IPS DF 6.9 (cell line): ENCODE measurements around the gene SLC66A1.

Experiments
- DNase-seq: peaks from one replicate; pipeline ENCODE4 v3.0.0-alpha.2; 2013; ENCODE audit warnings: low read depth, low spot score
- H3K27ac ChIP-seq: one replicate; pipeline ENCODE4 v1.5.1; 2013; ENCODE audit warnings: low read length, control low read depth
- H3K27me3 ChIP-seq: 2 replicates; pipeline ENCODE4 v1.6.1; 2013; ENCODE audit warnings: mild to moderate bottlenecking, low read length; ENCODE audit not compliant: control insufficient read depth, insufficient read depth
- H3K36me3 ChIP-seq: 2 replicates; pipeline ENCODE4 v1.6.1; 2013; ENCODE audit warnings: low read length; ENCODE audit not compliant: control insufficient read depth, insufficient read depth
- H3K4me1 ChIP-seq: 2 replicates; pipeline ENCODE4 v1.6.1; 2013; ENCODE audit warnings: low read length; ENCODE audit not compliant: control insufficient read depth, insufficient read depth
- H3K4me3 ChIP-seq: 2 replicates; pipeline ENCODE4 v1.5.1; 2013; ENCODE audit warnings: mild to moderate bottlenecking, low read length
- H3K9me3 ChIP-seq: 2 replicates; pipeline ENCODE4 v1.6.1; 2013; ENCODE audit warnings: low read length, inconsistent platforms; ENCODE audit not compliant: control insufficient read depth, insufficient read depth
- WGBS: extraction: QIAGEN DNeasy Blood & Tissue Kit; methylation state at CpG from one replicate; pipeline ENCODE4 v1.1.7; 2013; ENCODE audit warnings: mixed read lengths, missing lambda C conversion rate; ENCODE audit not compliant: insufficient read length, insufficient coverage; 5-methylcytosine and 5-hydroxymethylcytosine counted together

Gene SLC66A1

GRCh38 chr1:19342894-19343616 is 30.9 kb downstream of the SLC66A1 start:
- H3K4me1 ChIP-seq = peaks cover 5% of the 10 kb centered on the region; the same call in 1 of the 2 replicates
- no peak for DNase-seq
- peaks cover 9% of the 10 kb centered on the region for H3K36me3 ChIP-seq
- no CpG with 5 or more reads among the region's 33 CpGs for WGBS
- no peak overlapping the region for H3K4me3 ChIP-seq
- no peak overlapping the region for H3K27ac ChIP-seq
- H3K27me3 ChIP-seq = no peaks in the 10 kb centered on the region
- no peaks in the 10 kb centered on the region for H3K9me3 ChIP-seq

- Histone ChIP-seq H3K9me3 (no peaks in the 10 kb centered on the region), H3K4me3 (no peak overlapping the region), H3K27me3 (no peaks in the 10 kb centered on the region), H3K36me3 (peaks cover 9% of the 10 kb centered on the region), H3K27ac (no peak overlapping the region), H3K4me1 (peaks cover 5% of the 10 kb centered on the region)
- no CpG with 5 or more reads among the region's 20 CpGs for WGBS
- DNase-seq = no peak
These were observed 31.7 kb downstream of the SLC66A1 start for GRCh38 chr1:19343617-19344350.

- no CpG with 5 or more reads among the region's 12 CpGs for WGBS
- no peak overlapping the region for H3K27ac ChIP-seq
- H3K9me3 ChIP-seq = no peaks in the 10 kb centered on the region
- DNase-seq = no peak
- H3K27me3 ChIP-seq = no peaks in the 10 kb centered on the region
- no peak overlapping the region for H3K4me3 ChIP-seq
- H3K36me3 ChIP-seq = peaks cover 9% of the 10 kb centered on the region
- peaks cover 5% of the 10 kb centered on the region for H3K4me1 ChIP-seq
These were observed 32.3 kb downstream of the SLC66A1 start for GRCh38 chr1:19344372-19344810.

- H3K9me3 ChIP-seq = no peaks in the 10 kb centered on the region
- H3K4me1 ChIP-seq = peaks cover 5% of the 10 kb centered on the region
- H3K4me3 ChIP-seq = no peak overlapping the region
- H3K27me3 ChIP-seq = no peaks in the 10 kb centered on the region
- H3K36me3 ChIP-seq = peaks cover 9% of the 10 kb centered on the region
- no peak overlapping the region for H3K27ac ChIP-seq
- DNase-seq = no peak
- WGBS = no CpG with 5 or more reads among the region's 11 CpGs
These were observed 32.7 kb downstream of the SLC66A1 start for GRCh38 chr1:19344831-19345230.

- Histone ChIP-seq H3K4me3 (no peak overlapping the region), H3K9me3 (no peaks in the 10 kb centered on the region), H3K4me1 (peaks cover 5% of the 10 kb centered on the region), H3K27ac (no peak overlapping the region), H3K27me3 (no peaks in the 10 kb centered on the region), H3K36me3 (peaks cover 9% of the 10 kb centered on the region)
- no peak for DNase-seq
- no CpG with 5 or more reads among the region's 8 CpGs for WGBS
These were observed 33.3 kb downstream of the SLC66A1 start for GRCh38 chr1:19345391-19345790.

- Histone ChIP-seq H3K4me1 (peaks cover 3% of the 10 kb centered on the region), H3K9me3 (no peaks in the 10 kb centered on the region), H3K27me3 (no peaks in the 10 kb centered on the region), H3K27ac (no peak overlapping the region), H3K36me3 (peaks cover 9% of the 10 kb centered on the region), H3K4me3 (no peak overlapping the region)
- DNase-seq = no peak
- no CpG with 5 or more reads among the region's 6 CpGs for WGBS
These were observed 33.9 kb downstream of the SLC66A1 start for GRCh38 chr1:19346026-19346425.

- Histone ChIP-seq H3K4me1 (peaks cover 3% of the 10 kb centered on the region; the same call in 1 of the 2 replicates), H3K27ac (no peak overlapping the region), H3K4me3 (no peak overlapping the region), H3K36me3 (peaks cover 10% of the 10 kb centered on the region), H3K27me3 (no peaks in the 10 kb centered on the region), H3K9me3 (no peaks in the 10 kb centered on the region)
- no CpG with 5 or more reads among the region's 14 CpGs for WGBS
- no peak for DNase-seq
These were observed 35.5 kb downstream of the SLC66A1 start for GRCh38 chr1:19347533-19348172.

GRCh38 chr1:19348441-19349198 is 36.5 kb downstream of the SLC66A1 start:
- DNase-seq = no peak
- H3K4me3 ChIP-seq = no peak overlapping the region
- no peaks in the 10 kb centered on the region for H3K9me3 ChIP-seq
- WGBS = no CpG with 5 or more reads among the region's 15 CpGs
- H3K36me3 ChIP-seq = peaks cover 6% of the 10 kb centered on the region
- H3K27ac ChIP-seq = no peak overlapping the region
- peaks cover 8% of the 10 kb centered on the region; the same call in 1 of the 2 replicates for H3K4me1 ChIP-seq
- H3K27me3 ChIP-seq = no peaks in the 10 kb centered on the region

- Histone ChIP-seq H3K27me3 (no peaks in the 10 kb centered on the region), H3K36me3 (peaks cover 5% of the 10 kb centered on the region), H3K4me1 (peaks cover 11% of the 10 kb centered on the region), H3K27ac (no peak overlapping the region), H3K4me3 (no peak overlapping the region), H3K9me3 (no peaks in the 10 kb centered on the region)
- no peak for DNase-seq
- no CpG with 5 or more reads among the region's 17 CpGs for WGBS
These were observed 37.9 kb downstream of the SLC66A1 start for GRCh38 chr1:19349999-19350398.

- WGBS = no CpG with 5 or more reads among the region's 5 CpGs
- H3K4me1 ChIP-seq = peaks cover 11% of the 10 kb centered on the region
- H3K9me3 ChIP-seq = no peaks in the 10 kb centered on the region
- no peak overlapping the region for H3K4me3 ChIP-seq
- DNase-seq = no peak
- peaks cover 5% of the 10 kb centered on the region for H3K36me3 ChIP-seq
- H3K27me3 ChIP-seq = no peaks in the 10 kb centered on the region
- H3K27ac ChIP-seq = no peak overlapping the region
These were observed 38.4 kb downstream of the SLC66A1 start for GRCh38 chr1:19350566-19350965.
